Measurements from ENCODE around the gene BCO2. TPM values are rescaled to one million over a fixed set of nuclear protein-coding genes. Genes with fewer than 3 reads are reported as not detected.
A peak's percentile ranks its signal among the peaks of the same experiment; 100 is the strongest.

BCO2 gene
- total RNA-seq (1 to 10 TPM; 1.9 to 2.3 TPM), polyA plus RNA-seq (not detected), total RNA-seq (0.42 to 3.0 (median 1.2) reads per million in 6 experiments)

DNA sequence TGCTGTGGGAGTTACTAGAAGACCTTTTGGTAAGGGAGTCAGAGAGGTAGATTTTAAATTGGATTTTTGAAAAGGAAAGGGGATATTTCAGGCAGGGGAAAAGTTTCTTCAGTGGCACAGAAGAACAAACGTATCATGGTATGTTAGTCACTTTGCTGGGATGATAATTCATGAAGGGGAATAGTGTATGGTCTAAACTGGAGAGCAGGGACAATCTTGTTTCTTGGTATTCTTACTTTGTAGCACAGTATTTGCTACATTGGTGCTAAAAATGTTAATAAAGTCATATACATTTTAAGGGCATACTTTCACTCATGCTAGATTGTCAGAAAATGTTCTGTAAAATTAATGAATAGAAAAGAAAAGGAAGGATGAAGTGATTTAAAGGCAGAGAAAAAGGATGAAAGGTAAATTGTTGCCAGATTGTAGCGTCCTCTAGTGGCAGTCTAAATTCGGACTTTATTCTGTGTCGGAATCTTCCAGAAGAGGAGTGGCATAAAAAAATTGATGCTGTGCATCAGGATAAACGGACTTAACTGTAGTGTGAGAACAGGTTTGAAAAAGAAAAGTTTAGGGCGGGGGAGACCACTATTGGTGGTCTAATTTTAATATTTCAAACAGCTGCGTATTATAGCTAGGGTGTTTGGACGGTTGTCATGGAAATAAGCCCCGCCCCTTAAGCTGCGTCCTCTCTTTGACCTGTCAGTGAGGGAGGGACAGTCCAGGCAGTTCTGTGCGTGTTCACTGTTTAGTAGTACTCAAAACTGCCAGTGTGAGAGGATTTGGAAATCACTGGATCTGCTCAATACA lies at the start of gene BCO2:
Gene BCO2, plus strand, starts transcription at position 724 of the 810 bp plus-strand sequence. CDS start 90 bp downstream, outside the sequence.
- Mint-ChIP-seq H3K9me3 (no peaks in the 10 kb centered on the region), H3K27me3 (peaks cover 16 to 25% (median 23%) of the 10 kb centered on the region in 5 donors), H3K36me3 (peaks cover 0 to 4% (median 0%) of the 10 kb centered on the region in 3 donors), H3K27ac (no peak within 1 kb of the TSS), H3K4me1 (peaks cover 9 to 29% (median 13%) of the 10 kb centered on the region in 4 donors), H3K4me3 (peak within 1 kb of the TSS; percentile 5 to 78 (median 57))
- POLR2A ChIA-PET = no interaction called here
- ATAC-seq = peak; percentile 53 to 58
- peak in 9 of 10 donors; percentile 2 to 72 (median 17) for DNase-seq

DNA sequence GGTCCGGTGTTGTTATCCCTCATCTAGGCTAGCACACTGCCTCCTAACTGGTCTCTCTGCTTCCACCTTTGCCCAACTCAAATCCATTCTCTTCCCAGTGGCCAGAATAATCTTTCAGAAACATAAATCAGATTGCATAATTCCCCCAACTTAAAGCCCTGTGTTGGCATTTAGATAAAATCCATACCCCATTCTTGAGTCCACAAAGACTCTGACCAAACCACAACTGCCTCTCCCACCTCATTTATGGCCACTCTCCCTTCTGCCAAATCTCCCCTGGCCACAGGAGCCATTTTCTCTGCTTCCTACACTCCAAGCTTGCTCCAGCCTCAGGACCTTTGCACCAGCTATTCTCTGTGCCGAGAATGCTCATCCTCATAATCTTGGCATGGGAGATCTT lies 48.3 kb upstream of the BCO2 start:
- POLR2A ChIA-PET = no interaction called here
- no peak for DNase-seq
- Mint-ChIP-seq H3K27me3 (no peaks in the 10 kb centered on the region), H3K36me3 (peaks cover 0 to 5% (median 3%) of the 10 kb centered on the region in 3 donors), H3K4me3 (no peak overlapping the region), H3K27ac (no peak overlapping the region), H3K4me1 (peaks cover 0 to 2% (median 0%) of the 10 kb centered on the region in 4 donors), H3K9me3 (no peaks in the 10 kb centered on the region)
- ATAC-seq = no peak

DNA sequence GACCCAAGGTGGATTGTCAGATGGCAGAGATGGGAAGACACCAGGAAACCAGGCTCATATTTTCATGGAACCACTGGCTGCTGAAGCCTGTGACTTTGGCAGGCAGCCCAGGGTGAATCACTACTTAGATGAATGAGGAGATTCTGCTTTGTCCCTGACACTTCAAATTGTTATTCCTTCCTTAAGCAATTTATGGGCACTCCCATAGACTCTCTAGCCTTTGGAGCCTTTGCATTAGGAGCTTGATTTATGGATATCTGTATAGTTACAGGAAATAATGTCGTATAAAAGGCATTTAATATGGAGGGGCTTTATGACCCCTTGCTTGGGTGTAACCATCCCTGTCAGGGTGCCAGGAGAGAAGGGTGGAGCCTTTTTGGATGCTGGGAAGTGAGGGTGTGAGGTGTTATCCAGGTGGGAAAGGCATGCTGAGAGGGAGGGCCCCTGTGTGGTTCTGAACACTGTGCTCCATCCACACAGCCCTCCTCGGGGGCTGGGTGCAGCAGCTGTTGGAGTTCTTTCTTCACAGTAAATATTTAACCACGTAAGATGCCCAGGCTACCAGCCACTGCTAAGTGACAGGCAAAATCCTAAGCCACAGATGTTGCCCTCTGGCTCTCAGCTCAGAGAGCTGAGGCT lies 46.7 kb upstream of the BCO2 start:
- Mint-ChIP-seq H3K27me3 (no peaks in the 10 kb centered on the region), H3K36me3 (peaks cover 0 to 3% (median 0%) of the 10 kb centered on the region in 3 donors), H3K9me3 (no peaks in the 10 kb centered on the region), H3K4me1 (peaks cover 0 to 4% (median under 1%) of the 10 kb centered on the region in 4 donors), H3K27ac (no peak overlapping the region), H3K4me3 (no peak overlapping the region)
- ATAC-seq = no peak
- DNase-seq = no peak
- POLR2A ChIA-PET = no interaction called here

DNA sequence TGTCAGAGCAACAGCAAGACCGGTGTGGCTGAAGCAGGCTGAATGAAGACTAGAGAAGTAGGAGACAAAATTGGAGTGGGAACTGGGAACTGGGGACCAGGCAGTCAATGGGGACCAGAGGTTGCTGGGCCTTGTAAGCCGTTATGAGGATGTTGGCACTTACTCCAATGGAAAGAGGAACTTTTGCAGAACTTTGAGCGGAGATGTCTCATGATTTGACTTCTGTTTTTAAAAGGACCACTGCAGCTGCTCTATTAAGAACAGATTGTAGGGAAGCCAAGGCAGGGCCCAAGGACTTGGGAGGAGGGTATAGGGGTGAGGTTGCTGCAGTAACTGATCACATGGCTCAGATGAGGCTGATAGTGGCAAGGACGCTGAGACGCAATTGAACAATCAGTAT lies 45.7 kb upstream of the BCO2 start:
- Mint-ChIP-seq H3K36me3 (peaks cover 0 to 3% (median 0%) of the 10 kb centered on the region in 3 donors), H3K4me1 (peaks cover 0 to 4% (median under 1%) of the 10 kb centered on the region in 4 donors), H3K4me3 (no peak overlapping the region), H3K27me3 (no peaks in the 10 kb centered on the region), H3K27ac (no peak overlapping the region), H3K9me3 (no peaks in the 10 kb centered on the region)
- POLR2A ChIA-PET = no interaction called here
- ATAC-seq (no peak), DNase-seq (no peak)

DNA sequence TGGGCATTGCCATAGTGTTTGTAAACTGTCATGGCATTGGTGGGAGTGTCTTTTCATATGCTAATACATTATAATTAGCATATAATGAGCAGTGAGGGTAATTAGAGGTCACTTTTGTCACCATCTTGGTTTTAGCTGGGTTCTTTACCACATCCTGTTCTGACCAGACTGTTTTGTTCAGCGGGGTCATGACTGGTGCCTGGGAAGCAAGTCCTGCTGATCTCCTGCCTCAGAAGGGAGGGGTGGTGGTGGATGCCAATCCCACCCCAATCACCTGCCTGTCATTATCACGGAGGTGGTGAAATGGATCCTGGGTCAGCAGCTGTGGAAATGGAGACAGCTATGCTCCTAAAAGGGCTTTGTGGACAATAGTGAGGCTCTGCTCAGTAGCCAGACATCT lies 42.6 kb upstream of the BCO2 start:
- ATAC-seq = no peak
- H3K36me3 Mint-ChIP-seq = peaks cover 0 to 3% (median 0%) of the 10 kb centered on the region in 3 donors
- H3K9me3 Mint-ChIP-seq = no peaks in the 10 kb centered on the region
- peaks cover 0 to 4% (median 0%) of the 10 kb centered on the region in 4 donors for H3K4me1 Mint-ChIP-seq
- H3K27ac Mint-ChIP-seq = no peak overlapping the region
- H3K27me3 Mint-ChIP-seq = no peaks in the 10 kb centered on the region
- no peak for DNase-seq
- H3K4me3 Mint-ChIP-seq = no peak overlapping the region
- POLR2A ChIA-PET = no interaction called here

- DNase-seq (no peak), ATAC-seq (no peak)
- H3K27me3 Mint-ChIP-seq = no peaks in the 10 kb centered on the region
- H3K4me3 Mint-ChIP-seq = no peak overlapping the region
- no peaks in the 10 kb centered on the region for H3K9me3 Mint-ChIP-seq
- POLR2A ChIA-PET = no interaction called here
- H3K4me1 Mint-ChIP-seq = peaks cover 0 to 4% (median 0%) of the 10 kb centered on the region in 4 donors
- peaks cover 0 to 3% (median 0%) of the 10 kb centered on the region in 3 donors for H3K36me3 Mint-ChIP-seq
- no peak overlapping the region for H3K27ac Mint-ChIP-seq
Observed at GRCh38 chr11:112134473-112134872, 40.8 kb upstream of the BCO2 start.

- no peak for DNase-seq
- ATAC-seq = no peak
- Mint-ChIP-seq H3K9me3 (peaks cover 0 to 15% (median 7%) of the 10 kb centered on the region in 9 donors), H3K4me1 (no peaks in the 10 kb centered on the region), H3K27ac (no peak overlapping the region), H3K4me3 (no peak overlapping the region), H3K36me3 (peaks cover 3 to 8% (median 6%) of the 10 kb centered on the region in 3 donors), H3K27me3 (no peaks in the 10 kb centered on the region)
- POLR2A ChIA-PET = no interaction called here
Observed at GRCh38 chr11:112143597-112143996, 31.7 kb upstream of the BCO2 start.

DNA sequence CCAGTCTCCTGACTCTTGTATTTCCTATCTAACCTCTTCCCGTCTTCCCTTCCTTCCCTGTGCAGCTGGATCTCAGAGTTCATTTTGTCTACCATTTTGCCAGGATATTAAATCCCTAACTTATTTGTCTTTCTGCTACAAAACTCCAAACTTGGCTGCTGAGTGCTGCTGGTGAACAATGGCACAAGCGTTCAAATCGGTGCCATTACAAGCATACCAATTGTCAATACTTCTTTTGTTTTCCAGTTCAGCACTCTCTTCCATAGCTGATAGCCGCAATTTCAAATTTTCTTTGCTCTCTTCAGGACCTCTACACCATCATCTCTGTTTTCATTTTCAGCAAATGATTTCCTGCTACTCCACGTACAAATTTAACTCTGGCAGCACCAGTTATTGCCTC lies 24.8 kb upstream of the BCO2 start:
- DNase-seq = no peak

DNA sequence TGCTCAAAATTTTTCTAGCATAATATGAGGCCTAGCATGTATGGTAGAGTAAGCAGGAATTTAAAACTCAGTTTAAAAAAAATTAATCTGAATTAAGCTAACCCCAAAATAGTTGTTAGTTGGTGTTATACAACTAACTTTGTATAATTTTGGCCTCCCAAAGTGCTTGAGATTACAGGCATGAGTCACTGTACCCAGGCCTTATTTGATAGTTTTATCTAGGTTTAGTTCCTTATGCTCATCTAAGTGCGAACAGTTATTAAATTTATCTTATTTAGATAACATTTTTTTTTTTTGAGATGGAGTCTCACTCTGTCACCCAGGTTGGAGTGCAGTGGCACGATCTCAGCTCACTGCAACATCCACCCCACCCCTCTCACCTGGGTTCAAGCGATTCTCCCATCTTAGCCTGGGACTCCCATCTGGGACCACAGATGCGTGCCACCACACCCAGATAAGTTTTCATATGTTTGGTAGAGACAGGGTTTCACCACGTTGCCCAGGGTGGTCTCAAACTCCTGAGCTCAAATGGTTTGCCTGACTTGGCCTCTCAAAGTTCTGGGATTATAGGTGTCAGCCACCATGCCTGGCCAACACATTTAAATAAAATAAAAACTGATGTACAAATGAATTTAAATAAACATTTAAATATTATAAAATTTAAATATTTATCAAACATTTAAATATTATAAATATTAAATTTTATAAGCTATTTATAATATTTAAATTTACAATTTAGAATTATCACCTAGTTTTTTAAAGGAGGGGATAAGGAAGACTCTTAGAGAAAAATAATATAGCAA lies 19.0 kb upstream of the BCO2 start:
- POLR2A ChIA-PET = interaction anchor here (0.6 kb wide), 1 partner anchor 345 kb away, joined by 7 read pairs; no protein-coding TSS in a partner anchor
- ATAC-seq (no peak), DNase-seq (no peak)
- no peaks in the 10 kb centered on the region for H3K9me3 Mint-ChIP-seq
- peaks cover 0 to 7% (median 0%) of the 10 kb centered on the region in 3 donors for H3K36me3 Mint-ChIP-seq
- H3K4me1 Mint-ChIP-seq = peaks cover 0 to 12% (median 0%) of the 10 kb centered on the region in 4 donors
- no peak overlapping the region for H3K4me3 Mint-ChIP-seq
- no peak overlapping the region for H3K27ac Mint-ChIP-seq
- H3K27me3 Mint-ChIP-seq = peaks cover 0 to 6% (median 0%) of the 10 kb centered on the region in 5 donors

More for the DNA sequence above, 24.8 kb upstream of the BCO2 start:
- no peaks in the 10 kb centered on the region for H3K36me3 Mint-ChIP-seq
- H3K27ac Mint-ChIP-seq = no peak overlapping the region
- peaks cover 0 to 3% (median 0%) of the 10 kb centered on the region in 5 donors for H3K27me3 Mint-ChIP-seq
- no peak for ATAC-seq
- H3K4me1 Mint-ChIP-seq = no peaks in the 10 kb centered on the region
- H3K4me3 Mint-ChIP-seq = no peak overlapping the region
- POLR2A ChIA-PET = no interaction called here
- no peaks in the 10 kb centered on the region for H3K9me3 Mint-ChIP-seq

GRCh38 chr11:112156956-112157766 lies 18.2 kb upstream of the BCO2 start:
- H3K4me3 Mint-ChIP-seq = no peak overlapping the region
- DNase-seq = no peak

DNA sequence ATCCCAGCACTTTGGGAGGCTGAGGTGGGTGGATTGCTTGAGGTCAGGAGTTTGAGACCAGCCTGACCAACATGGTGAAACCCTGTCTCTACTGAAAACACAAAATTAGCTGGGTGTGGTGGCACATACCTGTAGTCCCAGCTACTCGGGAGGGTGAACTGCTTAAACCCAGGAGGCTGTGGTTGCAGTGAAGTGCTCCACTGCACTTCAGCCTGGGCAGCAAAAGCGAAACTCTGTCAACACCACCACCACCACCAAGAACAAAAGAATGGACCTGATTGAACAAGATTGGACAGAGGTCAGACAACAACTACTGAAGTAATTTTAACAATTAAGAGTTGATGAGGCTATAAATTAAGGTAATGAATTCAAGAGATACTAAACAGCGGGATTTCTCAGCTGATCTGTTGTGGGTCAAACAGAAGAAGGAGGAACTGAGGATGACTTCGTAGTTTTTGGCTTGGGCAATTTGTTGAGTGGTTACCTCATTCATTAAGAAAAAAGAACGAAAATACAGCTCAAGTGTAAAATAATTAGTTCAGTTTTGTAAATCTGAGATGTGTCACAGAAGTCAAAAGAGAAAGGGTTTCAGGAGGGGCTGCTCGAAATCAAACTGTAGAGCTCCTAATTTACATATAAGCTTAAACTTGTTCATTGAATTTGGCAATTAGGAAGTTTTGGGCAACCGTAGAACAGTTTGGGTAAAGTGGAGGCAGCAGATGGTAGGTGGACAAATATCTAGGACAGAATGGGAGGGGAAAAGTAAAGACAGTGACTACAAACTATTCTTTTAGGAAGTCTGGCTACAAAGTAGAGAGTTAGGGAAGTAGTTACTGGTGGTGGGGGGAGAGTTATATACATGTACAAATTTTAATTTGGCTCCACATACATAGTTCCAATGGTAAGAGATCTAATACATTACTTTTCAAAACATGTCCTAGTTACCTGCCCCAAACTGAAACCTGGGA lies 15.9 kb upstream of the BCO2 start:
- Mint-ChIP-seq H3K9me3 (peaks cover 0 to 1% (median 0%) of the 10 kb centered on the region in 9 donors), H3K36me3 (peaks cover 0 to 11% (median 9%) of the 10 kb centered on the region in 3 donors), H3K27ac (no peak overlapping the region), H3K4me1 (peaks cover 0 to 23% (median 6%) of the 10 kb centered on the region in 4 donors), H3K4me3 (no peak overlapping the region), H3K27me3 (peaks cover 8 to 17% (median 11%) of the 10 kb centered on the region in 5 donors)
- no peak for ATAC-seq
- DNase-seq = no peak
- POLR2A ChIA-PET = no interaction called here

More at GRCh38 chr11:112156956-112157766, 18.2 kb upstream of the BCO2 start:
- Mint-ChIP-seq H3K27ac (no peak overlapping the region), H3K9me3 (peaks cover 0 to 1% (median 0%) of the 10 kb centered on the region in 9 donors), H3K4me1 (peaks cover 0 to 12% (median 0%) of the 10 kb centered on the region in 4 donors), H3K27me3 (peaks cover 0 to 9% (median 5%) of the 10 kb centered on the region in 5 donors), H3K36me3 (peaks cover 0 to 11% (median 5%) of the 10 kb centered on the region in 3 donors)
- POLR2A ChIA-PET = interaction anchor here (0.6 kb wide), 1 partner anchor 346 kb away, joined by 7 read pairs; no protein-coding TSS in a partner anchor
- ATAC-seq = no peak

Data from naive thymus-derived CD8-positive, alpha-beta T cell (primary cell).